GM19467 (cell line): Measurements from ENCODE around the gene SRSF7.
"Not testable (repeated sequence)": the region's sequence is repeated elsewhere in the genome, so short reads cannot be mapped to it uniquely, and the experiment has no call there.

Source experiments
- ATAC-seq: cut with Tn5 transposase; IDR thresholded peaks from one replicate; pipeline ENCODE4 v1.9.1; 2021; ENCODE audit warnings: mild to moderate bottlenecking, moderate library complexity; ENCODE audit not compliant: unreplicated experiment

Gene SRSF7

DNA sequence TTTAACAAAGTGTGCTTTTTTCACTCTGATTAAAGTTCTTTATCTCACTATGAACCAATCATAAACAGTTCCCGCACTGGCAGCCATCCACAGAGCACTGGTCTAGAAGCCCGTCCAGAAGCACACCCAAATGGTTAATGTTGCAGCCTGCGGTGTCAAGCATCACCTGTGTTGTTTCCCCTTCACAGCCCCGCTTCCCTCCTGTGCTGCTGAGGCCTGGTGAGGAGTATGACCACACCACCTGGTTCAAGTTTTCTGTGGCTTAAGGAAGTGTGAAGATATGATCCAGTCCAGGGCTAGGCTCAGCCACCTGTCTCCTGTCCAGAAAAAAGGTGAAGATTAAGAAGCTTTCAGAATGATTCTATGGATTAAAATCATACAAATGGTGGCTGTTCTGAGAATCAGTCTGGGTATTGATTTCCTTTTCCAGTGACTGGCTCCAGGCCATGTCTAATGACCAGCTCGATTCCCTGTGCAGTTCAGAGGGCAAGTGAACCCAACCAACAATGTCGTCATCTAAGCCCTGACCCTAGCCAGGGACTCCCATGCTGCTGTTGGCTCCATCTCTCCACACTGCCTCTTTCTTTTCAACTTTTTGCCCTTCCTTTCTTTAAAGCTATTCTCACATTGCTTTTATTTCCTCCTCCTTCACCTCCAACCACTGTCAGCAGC is 17.7 kb downstream of the SRSF7 start:
- ATAC-seq = no peak

DNA sequence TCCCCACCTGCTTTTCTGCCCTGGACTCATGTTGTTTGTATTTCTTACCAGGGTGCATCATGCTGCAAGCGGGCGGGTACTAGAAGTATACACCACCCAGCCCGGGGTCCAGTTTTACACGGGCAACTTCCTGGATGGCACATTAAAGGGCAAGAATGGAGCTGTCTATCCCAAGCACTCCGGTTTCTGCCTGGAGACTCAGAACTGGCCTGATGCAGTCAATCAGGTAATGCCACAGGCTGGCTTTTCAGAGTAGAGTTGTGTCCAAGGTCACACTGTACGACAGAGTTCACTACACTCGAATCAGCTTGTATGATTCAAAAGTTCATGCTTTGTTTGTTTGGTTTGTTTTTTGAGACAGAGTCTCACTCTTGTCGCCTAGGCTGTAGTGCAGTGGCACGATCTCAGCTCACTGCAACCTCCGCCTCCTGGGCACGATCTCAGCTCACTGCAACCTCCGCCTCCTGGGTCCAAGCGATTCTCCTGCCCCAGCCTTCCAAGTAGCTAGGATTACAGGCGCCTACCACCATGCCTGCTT is 19.4 kb downstream of the SRSF7 start:
- no peak for ATAC-seq

DNA sequence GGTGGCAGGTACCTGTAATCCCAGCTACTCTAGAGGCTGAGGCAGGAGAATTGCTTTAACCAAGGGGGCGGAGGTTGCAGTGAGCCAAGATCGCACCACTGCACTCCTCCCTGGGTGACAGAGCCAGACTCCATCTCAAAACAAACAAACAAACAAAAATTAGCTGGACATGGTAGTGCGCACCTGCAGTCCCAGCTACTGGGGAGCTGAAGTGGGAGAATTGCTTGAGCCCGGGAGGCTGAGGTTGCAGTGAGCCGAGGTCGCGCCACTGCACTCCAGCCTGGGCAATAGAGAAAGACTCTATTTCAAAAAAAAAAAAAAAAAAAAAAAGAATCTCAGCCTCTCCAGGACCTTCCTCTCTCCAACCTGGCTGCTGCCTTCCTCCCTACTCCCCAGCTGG is 20.1 kb downstream of the SRSF7 start:
- no peak for ATAC-seq

DNA sequence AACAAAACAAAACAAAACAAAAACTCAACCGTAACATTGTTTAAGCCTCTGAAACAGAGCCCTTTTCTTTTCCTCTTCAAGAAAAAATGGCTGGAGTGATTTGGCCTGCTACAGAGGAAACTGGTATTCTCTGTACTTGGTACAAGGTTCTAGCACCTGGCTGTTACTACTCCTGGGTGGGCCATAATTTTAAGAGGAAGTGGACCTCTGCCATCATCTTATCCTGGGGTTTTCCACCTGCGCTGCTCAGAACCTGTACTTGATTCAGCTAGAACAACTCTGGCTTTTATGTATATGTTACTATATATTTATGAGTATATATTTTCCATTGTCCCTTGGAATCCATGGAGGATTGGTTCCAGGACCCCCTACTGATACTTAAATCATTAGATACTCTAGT is 22.5 kb downstream of the SRSF7 start:
- no peak for ATAC-seq

DNA sequence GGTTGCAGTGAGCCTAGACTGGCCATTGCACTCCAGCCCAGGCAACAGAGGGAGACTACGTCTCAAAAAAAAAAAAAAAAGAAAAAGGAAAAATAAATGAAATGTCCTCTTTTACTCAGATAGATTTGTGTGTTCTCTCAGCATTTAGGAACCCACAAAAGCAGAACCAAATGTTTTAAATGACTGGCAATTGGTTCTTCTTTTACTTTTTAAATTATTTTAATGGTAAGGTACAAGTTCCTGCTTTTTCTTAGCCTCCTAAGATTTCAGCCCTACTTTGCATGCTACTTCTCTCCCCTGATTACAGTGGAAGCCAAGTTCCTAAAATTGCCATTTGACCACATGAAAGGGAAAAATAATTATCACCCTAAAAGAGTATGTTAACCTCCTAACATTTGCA is 23.5 kb downstream of the SRSF7 start:
- no peak for ATAC-seq

DNA sequence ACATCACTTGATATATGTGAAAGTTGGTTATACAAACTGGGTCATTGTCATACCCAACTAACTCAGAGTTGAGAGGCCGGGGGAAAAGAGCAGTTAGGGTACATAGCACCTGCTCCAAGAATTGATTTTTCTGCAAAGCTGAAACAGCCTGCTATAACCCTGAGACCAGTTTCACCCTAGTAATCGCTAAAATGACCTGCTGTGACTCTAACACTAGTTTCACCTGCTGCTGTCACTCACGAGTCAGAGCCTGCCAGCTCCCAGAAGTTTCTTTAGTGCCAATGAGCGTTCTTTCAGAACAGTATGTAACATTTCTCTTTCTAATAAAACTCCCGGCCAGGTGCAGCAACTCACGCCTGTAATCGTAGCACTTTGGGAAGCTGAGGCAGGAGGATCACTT is 28.0 kb downstream of the SRSF7 start:
- ATAC-seq = no peak

DNA sequence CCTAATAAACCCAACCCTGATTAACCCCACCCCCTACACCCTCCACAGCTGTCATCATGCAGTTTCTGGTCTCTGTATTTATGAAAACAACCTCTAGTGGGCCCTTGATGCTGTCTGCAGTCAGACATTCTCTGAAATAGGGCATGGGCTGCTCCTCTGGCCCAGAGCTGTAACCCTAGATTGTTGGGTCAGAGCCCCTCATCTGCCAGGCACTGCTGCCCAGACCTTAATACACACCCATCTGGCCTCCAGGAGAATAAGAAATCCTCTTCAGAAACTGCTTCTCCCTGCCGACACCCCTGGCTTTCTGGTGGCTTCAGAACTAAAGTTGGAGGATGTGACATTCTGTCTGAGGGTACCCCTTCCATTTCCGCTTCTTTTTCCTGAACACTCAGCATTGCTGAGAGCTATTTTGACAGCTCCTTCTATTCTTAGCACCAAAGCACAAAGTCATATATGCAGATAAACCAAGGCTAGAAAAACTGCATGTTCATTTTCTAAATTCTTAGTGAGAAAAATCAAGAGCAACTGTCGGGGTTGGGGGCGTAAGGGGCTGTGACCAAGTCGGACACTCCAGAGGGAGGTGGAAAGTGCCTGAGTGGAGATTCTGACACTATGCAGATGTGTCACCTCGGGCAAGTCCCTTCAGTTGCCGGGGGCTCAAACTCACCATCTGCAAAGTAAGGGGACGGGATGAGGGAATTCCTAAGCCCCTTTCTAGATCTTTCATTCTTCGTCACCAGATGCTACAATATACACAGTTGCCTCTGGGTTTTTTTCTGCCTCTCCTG is 28.7 kb downstream of the SRSF7 start:
- ATAC-seq = no peak

DNA sequence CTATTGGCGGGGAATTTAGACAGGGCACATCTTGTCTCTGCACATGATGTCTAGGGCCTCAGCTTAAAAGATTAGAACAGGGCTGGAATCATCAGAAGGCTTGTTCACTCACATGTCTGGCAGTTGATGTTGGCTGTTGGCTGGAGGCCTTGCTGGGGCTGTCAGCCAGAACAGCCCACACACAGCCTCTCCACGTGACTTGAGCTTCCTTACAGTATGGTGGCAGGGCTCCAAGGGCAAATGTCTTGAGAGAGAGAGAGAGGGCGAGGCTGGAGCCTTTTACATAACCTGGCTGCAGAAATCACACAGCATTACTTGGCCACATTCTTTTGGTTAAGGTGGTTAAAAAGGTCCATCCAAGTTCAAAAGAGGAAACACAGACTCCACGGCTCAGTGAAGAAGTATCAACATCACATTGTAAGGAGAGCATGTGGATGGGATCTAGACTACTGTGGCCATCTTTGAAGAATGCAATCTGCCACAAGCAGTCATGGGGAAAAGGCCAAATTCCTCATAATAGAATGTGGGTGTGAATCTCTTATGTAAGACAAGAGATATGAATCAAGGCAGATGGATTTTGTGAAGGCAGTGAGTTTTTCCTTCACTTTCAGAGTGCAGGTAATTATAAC is 30.4 kb downstream of the SRSF7 start:
- ATAC-seq = no peak

DNA sequence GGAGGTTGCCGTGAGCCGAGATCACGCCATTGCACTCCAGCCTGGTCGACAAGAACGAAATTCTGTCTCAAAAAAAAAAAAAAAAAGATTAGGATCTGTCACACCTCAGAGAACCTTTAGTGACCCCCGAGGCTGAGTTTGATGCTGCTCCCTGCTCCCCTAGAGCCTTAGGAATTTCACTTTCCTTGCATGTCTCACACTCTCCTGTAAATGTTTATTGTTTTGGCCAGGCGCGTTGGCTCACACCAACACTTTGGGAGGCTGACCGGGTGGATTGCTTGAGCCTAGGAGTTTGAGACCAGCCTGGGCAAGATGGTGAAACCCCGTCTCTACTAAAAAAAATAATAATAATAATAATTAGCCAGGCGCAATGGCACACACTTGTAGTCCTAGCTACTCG is 31.5 kb downstream of the SRSF7 start:
- no peak for ATAC-seq

DNA sequence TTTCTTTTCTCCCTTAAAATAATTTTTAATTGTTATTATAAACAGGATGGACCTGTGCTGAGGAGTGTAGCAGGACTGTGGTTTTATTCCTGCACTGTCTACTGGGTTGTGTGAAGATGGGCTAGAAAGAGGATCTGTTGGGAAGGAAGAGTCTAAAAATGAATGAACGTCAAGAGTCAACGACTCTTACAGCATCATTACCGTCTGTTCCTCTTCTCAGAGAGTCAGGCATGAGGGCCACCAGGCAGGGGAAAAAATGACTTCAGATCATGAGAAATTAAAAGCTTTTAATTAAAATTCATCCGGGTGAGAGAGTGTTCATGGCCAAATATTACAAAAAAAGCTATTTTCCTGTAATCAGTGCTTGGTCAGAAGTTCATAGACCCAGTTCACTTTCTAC is 32.6 kb downstream of the SRSF7 start:
- ATAC-seq = no peak

DNA sequence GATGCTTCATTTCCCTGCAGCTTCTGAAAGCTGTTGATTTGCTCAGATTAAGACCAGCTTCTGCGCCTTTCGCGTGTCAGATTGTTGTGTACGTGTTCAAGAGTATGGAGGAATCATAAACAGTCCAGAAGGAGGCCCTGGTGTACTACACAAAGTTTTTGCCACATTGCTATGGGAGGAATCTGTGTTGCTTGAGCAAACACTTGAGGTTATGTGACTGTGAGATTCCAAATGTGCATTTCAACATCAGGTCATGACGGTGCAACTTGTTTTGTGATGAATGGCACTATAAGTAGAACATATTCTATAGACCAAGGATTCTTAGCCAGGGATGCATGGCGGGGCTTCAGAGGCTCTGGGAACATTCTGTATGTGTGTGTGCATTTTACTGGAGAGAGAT is 35.0 kb downstream of the SRSF7 start:
- ATAC-seq = no peak

DNA sequence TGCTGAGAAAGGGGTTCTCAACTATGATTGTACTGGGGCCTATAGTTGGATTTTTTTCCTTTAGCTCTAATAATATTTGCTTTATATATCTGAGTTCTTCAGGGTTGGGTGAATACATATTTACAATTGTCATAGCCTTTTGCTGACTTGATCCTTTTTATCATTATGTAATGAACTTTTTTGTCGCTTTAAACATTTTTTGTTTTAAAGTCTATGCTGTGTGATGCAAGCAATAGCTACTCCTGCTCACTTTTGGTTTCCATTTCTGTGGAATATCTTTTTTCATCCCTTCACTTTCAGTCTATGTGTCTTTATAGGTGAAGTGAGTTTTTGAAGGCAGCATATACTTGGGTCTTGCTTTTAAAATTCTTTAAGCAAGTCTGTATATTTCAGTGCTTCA is 36.2 kb downstream of the SRSF7 start:
- ATAC-seq = not testable (repeated sequence)

DNA sequence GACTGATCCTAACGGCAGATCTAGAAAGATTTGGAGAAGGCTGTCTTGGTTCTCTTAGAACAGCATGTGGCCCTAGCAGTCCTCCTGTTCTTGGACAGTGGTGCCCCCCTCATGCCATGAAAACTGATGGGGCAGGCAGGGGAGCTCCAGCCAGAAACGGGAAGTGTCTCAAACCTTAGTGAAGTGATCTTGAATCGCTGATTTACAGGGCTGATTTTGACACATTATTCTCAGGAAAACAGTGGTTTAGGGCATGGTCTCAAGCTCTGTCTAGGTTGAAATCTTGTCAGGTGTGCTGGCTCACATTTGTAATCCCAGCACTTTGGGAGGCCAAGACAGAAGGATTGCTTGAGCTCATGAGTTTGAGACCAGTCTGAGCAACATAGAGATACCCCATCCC is 37.8 kb downstream of the SRSF7 start:
- no peak for ATAC-seq

DNA sequence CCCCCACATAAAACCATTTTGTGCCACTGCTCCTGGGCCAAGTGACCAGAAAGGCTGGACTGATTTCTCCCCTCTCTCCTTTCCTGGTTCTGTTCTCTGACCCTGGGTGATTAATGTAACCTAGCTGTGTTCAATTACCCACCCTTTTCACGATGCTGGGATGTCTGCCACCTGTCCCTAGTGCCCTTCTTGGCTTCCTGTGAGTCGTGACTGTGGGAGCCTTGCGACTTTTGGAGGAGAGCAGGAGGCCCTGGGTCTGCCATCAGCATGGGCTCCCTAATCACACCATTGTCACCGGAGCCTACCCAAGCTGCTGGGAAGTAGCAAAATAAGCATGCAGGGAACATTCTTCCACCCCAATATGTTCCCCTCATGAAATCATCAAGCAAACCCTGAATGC is 38.3 kb downstream of the SRSF7 start:
- ATAC-seq = no peak

DNA sequence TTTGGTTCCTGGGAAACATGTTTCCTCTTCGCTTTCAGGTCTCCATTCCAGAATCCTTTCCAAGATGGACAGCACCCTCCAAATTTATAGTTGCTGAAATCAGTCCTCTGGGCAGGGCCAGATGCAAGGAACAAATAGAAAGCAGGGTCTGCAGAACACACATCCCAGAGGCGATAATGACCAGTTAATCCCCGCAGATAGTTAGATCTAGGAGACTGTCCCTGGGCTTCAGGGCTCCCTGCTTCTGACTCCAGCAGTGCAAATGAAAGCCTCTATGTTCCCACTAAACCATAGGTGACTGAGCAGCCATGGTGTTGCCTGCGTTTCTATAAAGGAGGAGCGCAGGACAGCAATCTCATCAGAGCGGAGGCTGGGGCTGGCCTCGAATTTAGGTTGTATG is 38.7 kb downstream of the SRSF7 start:
- ATAC-seq = no peak

DNA sequence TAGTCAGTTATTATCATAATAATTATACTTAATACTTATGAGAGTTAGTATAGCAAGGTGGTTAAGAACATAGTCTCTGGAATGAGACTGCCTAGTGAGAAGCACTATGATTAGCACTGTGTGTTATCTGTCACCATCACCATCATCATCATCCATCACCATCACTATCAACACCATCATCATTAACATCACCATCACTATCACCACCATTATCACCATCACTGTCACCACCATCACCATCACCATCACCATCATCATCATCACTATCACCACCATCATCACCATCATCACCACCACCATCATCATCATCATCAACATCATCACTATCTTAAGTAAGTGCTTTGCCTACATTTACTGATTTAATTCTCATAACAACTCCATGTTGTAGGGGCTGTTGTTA is 39.6 kb downstream of the SRSF7 start:
- no peak for ATAC-seq

DNA sequence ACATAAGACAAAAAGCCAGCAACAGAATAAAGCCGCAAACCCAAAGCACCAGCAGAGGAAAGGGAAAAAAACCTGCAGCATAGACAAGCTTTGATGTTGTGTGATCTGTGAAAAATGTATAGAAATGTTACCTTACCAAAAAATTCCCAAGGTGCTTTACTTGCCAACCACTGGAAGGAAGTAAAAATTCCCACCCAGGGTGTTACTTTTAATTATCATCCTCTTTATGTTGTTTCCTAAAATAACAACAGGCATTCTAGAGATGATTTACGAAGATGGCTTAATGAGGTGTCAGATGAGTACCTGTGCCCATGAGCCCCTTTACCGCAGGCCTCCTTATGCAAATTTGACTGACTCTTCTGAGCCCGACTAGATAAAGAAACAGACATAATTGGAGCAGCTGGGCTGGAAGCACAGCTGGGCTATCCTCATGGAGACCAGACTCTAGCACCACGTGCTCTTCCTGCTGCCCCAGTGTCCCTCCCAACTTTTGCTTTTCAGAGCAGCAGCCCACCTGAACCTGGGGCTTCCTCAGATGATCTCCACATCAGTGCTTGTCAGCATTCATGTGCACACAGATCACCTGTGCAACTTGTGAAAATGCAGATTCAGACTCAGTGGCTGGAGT is 41.5 kb downstream of the SRSF7 start:
- peak; percentile 63 for ATAC-seq

DNA sequence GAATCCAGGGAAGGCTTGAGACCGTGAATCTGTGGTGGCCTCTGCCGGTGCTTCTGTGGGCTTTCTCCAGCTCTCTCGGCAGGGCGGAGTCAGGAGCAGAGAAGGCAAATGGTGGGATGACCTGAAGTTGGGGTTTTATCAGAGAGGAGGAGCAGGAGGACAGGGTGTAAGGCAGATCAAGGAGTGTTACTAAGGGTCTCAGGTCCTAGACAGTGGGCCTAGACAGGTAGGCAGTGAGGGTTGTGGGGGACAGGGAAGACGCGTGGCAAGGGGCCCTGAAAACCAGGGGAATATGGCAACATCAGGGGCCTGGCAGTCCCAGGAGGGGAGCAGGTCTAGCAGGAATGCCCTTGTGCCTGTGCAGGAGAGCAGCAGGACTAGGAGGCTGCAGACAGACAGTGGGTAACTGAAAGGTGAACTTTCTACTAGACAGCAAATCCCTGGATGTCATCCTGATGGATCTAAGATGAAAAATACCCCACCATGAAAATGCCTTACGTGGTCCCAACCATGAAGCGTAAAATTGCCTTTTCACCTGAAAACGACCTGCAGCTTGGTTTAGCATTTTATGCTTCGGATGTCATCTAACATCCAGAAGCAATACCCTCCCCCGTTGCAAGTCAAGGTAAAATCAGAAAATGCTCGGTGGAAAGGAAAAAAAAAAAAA is 42.1 kb downstream of the SRSF7 start:
- no peak for ATAC-seq

DNA sequence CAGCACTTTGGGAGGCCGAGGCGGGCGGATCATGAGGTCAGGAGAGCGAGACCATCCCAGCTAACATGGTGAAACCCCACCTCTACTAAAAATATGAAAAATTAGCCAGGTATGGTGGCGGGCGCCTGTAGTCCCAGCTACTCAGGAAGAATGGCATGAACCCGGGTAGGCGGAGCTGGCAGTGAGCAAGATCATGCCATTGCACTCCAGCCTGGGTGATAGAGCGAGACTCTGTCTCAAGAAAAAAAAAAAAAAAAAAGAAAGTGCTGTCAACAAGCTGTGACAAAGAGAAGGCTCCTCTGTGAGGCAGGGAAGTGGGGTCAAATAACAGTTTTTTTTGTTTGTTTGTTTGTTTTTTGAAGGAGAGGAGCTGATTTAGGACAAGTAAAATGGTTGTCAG is 42.7 kb downstream of the SRSF7 start:
- not testable (repeated sequence) for ATAC-seq

DNA sequence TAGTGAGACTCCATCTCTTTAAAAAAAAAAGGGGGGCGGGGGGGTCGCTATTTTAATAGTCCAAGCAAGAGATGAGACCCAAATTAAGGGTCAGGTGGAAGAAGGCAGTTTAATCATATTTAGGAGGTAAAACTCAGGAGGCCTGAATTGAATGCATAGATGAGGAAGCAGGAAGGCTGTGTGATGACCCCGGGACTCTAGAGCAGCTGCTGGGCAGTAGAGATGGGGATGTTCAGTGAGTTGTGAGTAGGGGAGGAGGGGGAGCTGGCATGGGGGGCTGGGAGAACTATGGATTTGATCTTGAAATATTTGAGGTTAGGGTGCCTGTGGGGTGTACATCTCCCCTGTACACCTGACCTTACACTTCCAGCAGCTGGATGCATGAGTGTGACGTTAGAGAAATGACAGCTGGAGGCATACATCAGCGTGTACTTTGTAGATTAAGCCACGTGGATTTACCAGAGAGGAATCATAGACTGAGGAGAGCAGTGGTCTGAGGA is 44.3 kb downstream of the SRSF7 start:
- ATAC-seq = no peak

DNA sequence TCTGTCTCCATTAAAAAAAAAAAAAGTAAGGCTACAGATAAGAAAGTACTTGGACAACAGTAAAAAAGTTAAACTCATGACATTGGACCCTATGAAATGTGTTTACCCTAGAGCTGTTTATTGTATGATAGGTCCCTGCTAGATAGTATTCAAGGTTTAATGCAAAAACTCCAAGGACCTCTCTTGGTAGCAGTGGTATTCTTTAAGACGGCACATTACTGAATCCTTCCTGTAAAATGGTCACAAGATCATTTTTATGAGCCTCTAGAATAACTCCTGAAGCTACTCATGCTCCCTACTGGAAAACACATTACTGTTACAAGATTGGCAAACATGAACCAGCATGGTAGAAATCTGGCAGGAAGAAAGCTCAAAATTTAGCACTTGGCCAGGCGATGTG is 46.5 kb downstream of the SRSF7 start:
- ATAC-seq = no peak
